GM21619 (cell line): ENCODE results near the gene PADI1.

Experiments
- ATAC-seq: cut with Tn5 transposase; IDR thresholded peaks from one replicate; pipeline ENCODE4 v1.9.1; 2021; ENCODE audit not compliant: unreplicated experiment

Gene PADI1

GRCh38 chr1:17181781-17182464 is 23.0 kb upstream of the PADI1 start:
- ATAC-seq: no peak

- no peak for ATAC-seq
Observed at GRCh38 chr1:17183388-17184160, 21.4 kb upstream of the PADI1 start.

DNA sequence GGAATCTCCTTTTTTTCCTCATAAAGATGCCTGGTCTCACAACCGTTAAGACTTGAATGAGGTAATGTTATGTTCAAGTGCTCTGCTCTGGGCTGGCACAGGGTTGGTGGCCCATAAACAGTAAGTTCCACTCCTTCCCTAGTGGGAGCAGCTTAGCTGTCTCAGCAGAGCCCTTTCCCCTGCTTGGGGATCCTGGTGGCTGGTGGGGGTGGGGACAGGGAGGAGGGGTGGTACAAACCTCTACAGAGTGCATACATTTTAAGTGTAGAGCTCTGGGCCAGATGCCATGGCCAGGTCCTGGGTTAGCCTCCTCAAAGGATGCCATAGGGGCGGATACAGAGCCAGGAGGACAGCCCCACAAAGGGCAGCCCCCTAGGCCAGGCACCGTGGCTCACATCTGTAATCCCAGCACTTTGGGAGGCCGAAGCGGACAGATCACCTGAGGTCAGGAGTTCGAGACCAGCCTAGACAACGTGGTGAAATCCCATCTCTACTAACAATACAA is 20.7 kb upstream of the PADI1 start:
- no peak for ATAC-seq

- no peak for ATAC-seq
Observed at GRCh38 chr1:17184822-17185484, 20.0 kb upstream of the PADI1 start.

- no peak for ATAC-seq
Observed at GRCh38 chr1:17185485-17185860, 19.5 kb upstream of the PADI1 start.

GRCh38 chr1:17186216-17186909 is 18.6 kb upstream of the PADI1 start:
- no peak for ATAC-seq

DNA sequence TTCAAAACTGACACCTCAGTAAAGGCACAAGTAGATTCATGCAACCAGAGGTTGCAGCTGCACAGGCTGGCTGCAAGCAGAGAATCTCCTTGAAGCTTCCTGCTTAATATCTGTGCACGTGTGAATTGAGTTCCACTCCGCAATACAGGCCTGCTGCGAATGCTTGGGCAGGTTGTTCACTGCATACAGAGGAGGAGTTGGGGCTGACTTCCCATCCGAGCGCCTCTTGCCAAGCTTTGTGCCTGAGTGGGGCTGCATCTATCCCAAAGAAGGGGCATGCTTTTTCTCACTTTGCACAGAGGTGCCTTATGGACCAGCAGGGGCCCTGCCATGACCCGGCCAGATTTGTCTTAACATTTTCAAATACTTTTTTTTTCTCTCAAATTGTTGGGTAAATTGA is 17.9 kb upstream of the PADI1 start:
- no peak for ATAC-seq

DNA sequence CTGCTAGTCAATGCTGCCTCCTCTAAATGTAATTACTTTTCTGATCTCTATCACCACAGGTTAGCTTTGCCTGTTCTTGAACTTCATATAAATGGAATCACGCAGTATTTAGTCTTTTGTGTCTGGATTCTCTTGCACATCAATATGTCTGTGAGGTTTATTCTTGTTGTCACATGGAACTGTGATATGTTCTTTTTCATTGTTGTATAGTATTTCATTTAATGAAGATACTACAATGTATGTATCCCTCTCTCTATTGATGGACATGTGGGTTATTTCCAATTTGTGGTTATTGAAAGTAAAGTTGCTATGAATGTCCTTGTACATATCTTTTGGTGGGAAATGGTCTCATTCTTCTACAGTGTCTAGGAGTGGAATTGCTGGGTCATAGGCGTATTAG is 16.7 kb upstream of the PADI1 start:
- no peak for ATAC-seq

- no peak for ATAC-seq
Observed at GRCh38 chr1:17188889-17189631, 15.9 kb upstream of the PADI1 start.

GRCh38 chr1:17189632-17189990 is 15.3 kb upstream of the PADI1 start:
- ATAC-seq: no peak

DNA sequence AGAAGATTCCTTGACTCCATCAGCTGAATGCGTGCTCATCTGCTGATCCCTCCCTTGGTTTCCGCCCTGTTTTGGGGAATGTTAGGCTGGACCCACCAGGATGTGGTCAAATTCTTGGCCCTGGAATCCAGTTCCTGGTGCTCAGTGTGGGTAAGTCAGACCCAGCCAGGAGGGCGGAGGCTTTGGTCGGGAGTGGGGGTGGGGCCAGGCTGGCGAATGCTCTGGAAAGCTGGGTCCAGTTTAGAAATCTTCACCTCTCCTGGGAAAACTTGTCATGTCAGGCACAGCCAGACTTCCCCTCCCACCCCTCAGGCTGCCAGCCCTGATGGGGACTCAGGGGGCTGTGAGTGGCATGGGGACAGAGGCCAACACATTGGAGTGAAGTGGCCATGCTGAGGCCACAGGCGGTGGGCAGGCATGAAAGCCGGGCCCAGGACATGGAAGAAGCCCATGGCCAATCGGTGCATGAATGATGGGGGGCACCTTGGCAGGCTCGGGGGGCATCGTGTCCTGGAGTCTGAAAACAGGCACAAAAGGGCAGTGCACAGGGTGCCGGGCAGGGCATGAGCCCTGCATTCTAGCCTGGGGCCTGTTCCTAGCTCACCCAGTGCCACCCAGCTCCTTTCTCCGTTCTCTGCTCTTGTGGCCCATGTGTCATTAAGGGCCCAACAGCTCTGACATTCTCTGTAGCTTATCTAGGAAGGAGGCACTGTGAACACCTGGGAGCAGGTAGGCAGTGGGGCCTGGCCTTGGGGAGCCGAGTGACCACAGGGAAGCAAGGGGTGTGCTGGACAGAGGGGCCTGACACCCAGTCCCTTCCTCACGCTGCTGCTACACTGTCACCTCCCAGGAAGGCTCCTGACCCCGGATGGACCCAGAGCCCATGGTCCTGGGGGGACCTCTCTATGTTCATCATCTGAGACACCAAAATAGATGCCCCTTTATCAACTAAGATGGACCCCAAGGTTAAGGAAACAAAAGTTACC is 14.6 kb upstream of the PADI1 start:
- no peak for ATAC-seq

DNA sequence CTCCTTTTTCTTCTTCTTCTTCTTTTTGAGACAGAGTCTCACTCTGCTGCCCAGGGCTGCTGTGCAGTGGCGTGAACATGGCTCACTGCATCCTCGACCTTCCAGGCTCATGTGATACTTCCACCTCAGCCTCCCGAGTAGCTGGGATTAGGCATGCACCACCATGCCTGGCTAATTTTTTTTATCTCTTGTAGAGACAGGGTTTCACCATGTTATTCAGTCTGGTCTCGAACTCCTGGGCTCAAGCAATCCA is 13.0 kb upstream of the PADI1 start:
- no peak for ATAC-seq

DNA sequence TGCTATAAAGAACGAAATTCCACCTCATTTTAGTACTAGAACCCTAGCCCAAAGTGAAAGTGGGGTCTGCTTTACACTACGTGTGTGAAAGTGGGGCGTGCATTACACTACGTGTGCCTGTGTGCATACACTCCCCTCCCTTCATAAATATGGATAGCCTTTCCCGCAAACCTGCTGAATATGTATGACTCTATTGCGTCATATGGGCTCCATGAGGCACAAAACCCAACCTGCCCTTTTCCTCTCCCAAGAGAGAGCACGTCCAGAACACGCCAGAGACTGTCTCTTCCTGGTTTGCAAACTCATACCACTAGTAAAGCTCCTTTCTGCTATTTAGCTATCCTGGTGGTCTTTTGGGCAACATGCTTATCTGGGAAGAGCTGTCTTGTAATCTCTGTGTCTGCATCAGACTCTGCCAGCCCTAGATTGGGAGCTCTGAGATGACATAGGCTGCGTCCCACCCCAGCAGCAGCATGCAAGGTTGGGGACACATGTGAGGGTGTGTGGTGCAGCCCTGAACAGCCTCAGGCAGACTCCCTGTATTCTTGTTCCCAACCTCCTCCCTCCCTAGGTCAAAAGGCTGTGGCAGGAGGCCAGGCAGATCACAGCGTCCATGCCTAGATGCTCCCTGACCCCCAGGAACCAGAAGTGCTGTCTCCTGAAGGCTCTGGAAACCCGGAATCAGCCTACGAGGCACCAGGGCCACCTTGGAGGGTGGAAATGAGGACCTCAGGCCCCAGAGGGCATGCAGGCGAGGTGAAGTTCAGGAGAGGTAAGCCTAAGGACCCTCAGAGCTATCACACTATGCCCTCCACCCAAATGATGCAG is 12.3 kb upstream of the PADI1 start:
- ATAC-seq: no peak

DNA sequence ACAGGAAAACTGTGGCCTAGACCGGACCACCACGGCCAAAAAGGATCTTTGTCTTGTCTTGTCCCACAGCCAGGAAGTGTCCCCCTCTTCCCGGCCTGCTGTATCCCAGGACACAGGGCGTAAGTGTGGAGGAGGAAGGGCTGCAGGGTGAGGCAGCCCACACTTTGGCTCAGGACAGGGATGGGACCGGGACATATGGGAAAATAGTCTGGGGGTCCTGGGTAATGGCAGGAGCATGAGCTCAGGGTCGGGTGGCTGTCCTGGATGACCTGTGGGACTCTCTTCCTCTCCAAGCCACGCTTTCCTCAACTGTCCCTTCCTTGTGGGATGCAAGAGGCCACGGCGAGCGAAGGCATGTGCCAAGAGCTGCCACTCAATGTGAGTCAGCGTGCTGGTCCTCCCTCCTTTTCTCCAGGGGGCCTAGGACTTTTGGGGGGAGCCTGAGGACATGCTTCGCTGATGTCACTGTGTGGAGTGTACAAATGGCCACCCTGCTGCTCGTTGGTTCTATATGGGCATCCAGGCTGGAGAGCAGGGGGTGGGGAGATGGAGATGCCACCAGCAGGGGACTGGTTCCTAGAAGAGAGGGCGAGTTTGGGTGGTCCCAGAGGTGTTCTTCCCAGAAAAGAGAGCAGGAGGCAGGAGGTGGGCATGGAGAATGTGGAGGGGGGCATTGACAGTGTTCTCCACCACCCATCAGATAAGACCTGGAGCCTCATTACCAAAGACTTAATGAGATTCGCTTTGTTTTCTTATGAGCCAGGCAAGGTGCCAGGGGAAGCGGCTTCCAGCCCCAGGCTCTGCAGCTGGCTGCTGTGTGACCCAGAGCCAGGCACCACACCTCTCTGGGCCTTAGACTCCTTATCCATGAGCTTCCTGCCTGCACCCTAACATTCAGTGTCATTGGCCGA is 11.5 kb upstream of the PADI1 start:
- ATAC-seq: no peak

GRCh38 chr1:17194133-17194475 is 10.8 kb upstream of the PADI1 start:
- ATAC-seq: no peak

DNA sequence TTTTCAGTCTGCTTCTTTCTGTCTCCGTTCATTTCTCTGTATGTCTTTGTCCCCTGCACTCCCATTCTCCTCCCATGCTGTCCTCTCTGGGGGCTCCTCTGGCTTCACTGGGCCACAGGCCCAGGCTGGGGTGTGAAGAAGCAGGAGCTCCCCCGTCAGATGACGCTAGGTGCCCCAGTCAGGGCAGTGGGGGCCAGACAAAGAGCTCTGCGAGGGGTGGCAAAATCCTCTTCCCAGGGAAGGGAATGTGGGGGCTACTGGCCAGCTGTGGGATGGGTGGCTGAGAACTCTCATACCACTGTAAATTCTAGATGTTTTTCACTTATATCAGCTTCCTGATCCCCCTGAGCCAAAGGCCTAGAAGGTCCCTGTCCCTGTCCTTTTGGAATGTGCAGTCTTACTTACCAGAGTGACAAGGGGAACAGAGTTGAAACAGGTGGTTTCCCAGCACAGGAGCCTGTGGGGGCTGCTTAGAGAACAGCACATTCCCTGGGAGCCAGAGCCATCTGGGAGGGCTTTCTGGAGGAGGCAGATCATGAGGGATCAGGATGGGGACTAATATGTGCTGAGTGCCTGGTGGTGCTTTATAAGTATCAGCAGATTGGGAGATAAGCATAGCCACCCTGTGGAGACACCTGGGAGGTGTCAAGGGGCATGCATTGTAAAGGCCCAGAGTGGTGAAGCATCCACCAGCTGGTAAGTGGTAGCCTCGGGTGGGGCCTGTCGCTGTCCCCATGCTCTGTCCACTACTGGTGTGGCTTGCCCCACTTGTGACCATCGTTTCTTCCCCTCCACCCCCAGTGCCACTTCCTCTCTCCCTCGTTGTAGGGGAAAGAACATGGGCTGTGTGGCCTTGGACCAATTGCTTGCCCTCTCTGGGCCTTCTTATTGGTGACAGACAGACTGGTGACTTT is 10.1 kb upstream of the PADI1 start:
- ATAC-seq: no peak

DNA sequence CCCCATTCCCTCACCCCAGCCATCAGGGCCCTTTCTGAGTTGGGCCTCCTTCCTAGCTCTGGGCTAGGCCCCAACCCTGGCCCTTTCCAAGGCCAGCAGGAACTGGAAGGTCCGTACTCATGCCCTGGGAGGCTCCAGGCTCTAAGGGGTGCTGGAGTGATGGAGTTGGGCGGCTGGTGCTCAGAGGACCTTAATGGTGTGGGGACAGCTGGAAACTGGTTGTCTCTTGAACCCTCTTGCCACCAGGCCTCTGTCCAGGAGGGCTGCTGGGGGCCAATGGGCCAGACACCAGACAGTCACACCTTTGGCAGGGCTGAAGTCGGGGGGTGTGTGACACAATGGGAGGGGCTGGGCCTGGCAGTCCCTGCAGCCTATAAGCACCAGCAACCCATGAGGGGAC is 9.2 kb upstream of the PADI1 start:
- no peak for ATAC-seq
